ENCODE measurements around the gene XIST.
"Not testable (repeated sequence)": the region's sequence is repeated elsewhere in the genome, so short reads cannot be mapped to it uniquely, and the experiment has no call there.

XIST gene

DNA sequence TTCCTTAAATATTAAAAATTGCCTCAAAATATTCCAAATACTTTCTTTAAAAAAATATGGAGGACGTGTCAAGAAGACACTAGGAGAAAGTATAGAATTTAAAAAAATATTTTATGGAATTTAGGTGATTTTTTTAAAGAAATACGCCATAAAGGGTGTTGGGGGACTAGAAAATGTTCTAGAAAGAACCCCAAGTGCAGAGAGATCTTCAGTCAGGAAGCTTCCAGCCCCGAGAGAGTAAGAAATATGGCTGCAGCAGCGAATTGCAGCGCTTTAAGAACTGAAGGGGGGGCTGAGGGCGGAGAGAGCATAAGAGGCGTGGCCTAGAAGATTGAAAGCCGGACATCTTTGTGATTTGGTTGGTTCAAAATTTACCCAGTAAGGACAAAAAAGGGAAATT lies at the start of gene XIST:
Gene XIST (minus strand): TSS at position 248 of the 400 bp plus-strand sequence.
- H3K36me3 ChIP-seq (ENCODE audit: insufficient read depth, low read length): no peaks in the 10 kb centered on the region
- peaks cover 6% of the 10 kb centered on the region for H3K4me1 ChIP-seq (ENCODE audit: insufficient read depth, low read length)
- peaks cover 19% of the 10 kb centered on the region for H3K9me3 ChIP-seq (ENCODE audit: control insufficient read depth, insufficient read depth, low read length)
- no peak within 1 kb of the TSS for H3K9ac ChIP-seq (ENCODE audit: low read depth, low read length)

DNA sequence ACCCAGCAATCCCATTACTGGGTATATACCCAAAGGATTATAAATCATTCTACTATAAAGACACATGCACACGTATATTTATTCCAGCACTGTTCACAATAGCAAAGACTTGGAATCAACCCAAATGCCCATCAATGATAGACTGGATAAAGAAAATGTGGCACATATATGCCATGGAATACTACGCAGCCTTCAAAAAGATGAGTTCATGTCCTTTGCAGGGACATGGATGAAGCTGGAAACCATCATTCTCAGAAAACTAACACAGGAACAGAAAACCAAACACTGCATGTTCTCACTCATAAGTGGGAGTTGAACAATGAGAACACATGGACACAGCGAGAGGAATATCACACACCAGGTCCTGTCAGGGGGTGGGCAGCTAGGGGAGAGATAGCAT lies 45.8 kb upstream of the XIST start:
- not testable (repeated sequence) for H3K9me3 ChIP-seq (ENCODE audit: control insufficient read depth, insufficient read depth, low read length); H3K4me1 ChIP-seq (ENCODE audit: insufficient read depth, low read length); H3K36me3 ChIP-seq (ENCODE audit: insufficient read depth, low read length); H3K9ac ChIP-seq (ENCODE audit: low read depth, low read length)

DNA sequence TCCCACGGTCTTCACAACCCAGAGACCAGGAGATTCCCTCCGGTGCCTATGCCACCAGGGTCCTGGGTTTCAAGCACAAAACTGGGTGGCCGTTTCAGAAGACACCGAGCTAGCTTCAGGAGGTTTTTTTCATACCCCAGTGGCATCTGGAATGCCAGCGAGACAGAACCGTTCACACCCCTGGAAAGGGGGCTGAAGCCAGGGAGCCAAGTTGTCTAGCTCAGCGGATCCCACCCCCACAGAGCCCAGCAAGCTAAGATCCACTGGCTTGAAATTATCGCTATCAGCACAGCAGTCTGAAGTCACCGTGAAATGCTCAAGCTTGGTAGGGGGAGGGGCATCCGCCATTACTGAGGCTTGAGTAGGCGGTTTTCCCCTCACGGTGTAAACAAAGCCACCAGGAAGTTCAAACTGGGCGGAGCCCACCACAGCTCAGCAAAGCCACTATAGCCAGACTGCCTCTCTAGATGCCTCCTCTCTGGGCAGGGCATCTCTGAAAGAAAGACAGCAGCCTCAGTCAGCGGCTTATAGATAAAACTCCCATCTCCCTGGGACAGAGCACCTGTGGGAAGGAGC lies 40.1 kb upstream of the XIST start:
- H3K36me3 ChIP-seq (ENCODE audit: insufficient read depth, low read length); H3K9me3 ChIP-seq (ENCODE audit: control insufficient read depth, insufficient read depth, low read length); H3K9ac ChIP-seq (ENCODE audit: low read depth, low read length); H3K4me1 ChIP-seq (ENCODE audit: insufficient read depth, low read length): not testable (repeated sequence)

GRCh38 chrX:73882260-73882659 lies 29.7 kb upstream of the XIST start:
- not testable (repeated sequence) for H3K36me3 ChIP-seq (ENCODE audit: insufficient read depth, low read length); H3K4me1 ChIP-seq (ENCODE audit: insufficient read depth, low read length); H3K9ac ChIP-seq (ENCODE audit: low read depth, low read length); H3K9me3 ChIP-seq (ENCODE audit: control insufficient read depth, insufficient read depth, low read length)

GRCh38 chrX:73877687-73878086 lies 25.2 kb upstream of the XIST start:
- Histone ChIP-seq H3K9me3 (ENCODE audit: control insufficient read depth, insufficient read depth, low read length) (peaks cover 4% of the 10 kb centered on the region; the same call in 1 of the 2 replicates), H3K36me3 (ENCODE audit: insufficient read depth, low read length) (no peaks in the 10 kb centered on the region), H3K9ac (ENCODE audit: low read depth, low read length) (no peak overlapping the region), H3K4me1 (ENCODE audit: insufficient read depth, low read length) (peaks cover 11% of the 10 kb centered on the region)

DNA sequence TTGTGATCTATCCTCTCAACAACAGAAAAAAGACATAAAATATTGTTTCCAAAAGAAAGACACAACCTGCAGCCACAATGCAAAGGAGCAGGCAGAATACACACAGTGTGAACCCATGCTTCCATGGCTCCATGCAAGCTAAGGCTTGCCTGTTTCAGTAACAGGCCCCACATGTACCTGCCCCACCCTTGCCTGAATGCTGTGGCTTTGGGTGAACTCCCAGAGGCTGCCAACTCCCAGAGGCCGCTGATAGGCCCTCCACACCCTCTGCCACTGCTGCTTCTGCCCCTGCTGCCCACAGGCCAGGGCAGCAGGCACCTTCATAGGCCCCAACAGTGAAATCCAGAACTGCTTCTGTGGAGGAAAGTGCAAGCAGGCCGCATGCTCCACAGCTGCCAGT lies 24.4 kb upstream of the XIST start:
- H3K36me3 ChIP-seq (ENCODE audit: insufficient read depth, low read length): no peaks in the 10 kb centered on the region
- no peak overlapping the region for H3K9ac ChIP-seq (ENCODE audit: low read depth, low read length)
- peaks cover 11% of the 10 kb centered on the region for H3K4me1 ChIP-seq (ENCODE audit: insufficient read depth, low read length)
- H3K9me3 ChIP-seq (ENCODE audit: control insufficient read depth, insufficient read depth, low read length): peaks cover 4% of the 10 kb centered on the region; the same call in 1 of the 2 replicates

DNA sequence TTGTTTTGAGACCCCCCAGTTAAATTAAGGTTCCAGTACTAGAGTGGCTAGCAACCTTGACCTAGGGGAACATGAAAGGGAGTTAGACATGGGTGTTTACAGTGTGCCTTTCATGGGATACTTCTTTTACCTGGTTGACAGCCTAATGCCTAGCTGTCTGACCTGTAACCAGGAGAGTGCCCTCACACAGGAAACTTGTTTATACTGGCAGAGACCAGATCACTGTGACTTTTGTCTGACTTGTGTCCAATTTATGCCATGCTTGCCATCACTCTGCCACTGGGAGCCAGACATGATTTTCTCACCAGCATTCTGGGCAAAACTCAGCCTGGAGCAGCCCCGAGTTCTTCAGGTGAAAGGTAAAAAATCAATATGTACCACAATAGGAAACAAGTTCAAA lies 16.4 kb upstream of the XIST start:
- Histone ChIP-seq H3K9me3 (ENCODE audit: control insufficient read depth, insufficient read depth, low read length) (no peaks in the 10 kb centered on the region), H3K4me1 (ENCODE audit: insufficient read depth, low read length) (no peaks in the 10 kb centered on the region), H3K36me3 (ENCODE audit: insufficient read depth, low read length) (no peaks in the 10 kb centered on the region), H3K9ac (ENCODE audit: low read depth, low read length) (no peak overlapping the region)

- no peak overlapping the region for H3K9ac ChIP-seq (ENCODE audit: low read depth, low read length)
- H3K9me3 ChIP-seq (ENCODE audit: control insufficient read depth, insufficient read depth, low read length): no peaks in the 10 kb centered on the region
- no peaks in the 10 kb centered on the region for H3K36me3 ChIP-seq (ENCODE audit: insufficient read depth, low read length)
- H3K4me1 ChIP-seq (ENCODE audit: insufficient read depth, low read length): no peaks in the 10 kb centered on the region
Measured at GRCh38 chrX:73867144-73867543, 14.6 kb upstream of the XIST start.

DNA sequence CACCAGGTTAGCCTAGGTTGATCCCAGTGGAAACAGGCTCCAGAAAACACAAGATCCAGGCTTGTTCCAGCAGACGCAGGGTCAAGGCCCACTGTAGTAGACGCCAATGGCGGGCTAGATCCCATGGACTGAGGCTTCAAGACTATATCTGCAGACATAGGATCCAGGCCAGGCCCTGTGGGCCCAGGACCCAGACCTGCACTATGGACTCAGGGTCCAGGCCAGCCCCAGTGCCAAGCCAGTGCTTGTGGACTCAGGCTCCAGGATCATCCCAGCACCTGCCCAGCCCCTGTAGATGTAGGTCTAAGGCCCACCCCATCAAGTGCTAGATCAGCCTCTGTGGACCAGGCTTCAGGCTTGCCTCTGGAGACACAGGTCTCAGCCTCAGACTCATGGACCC lies 11.3 kb upstream of the XIST start:
- Histone ChIP-seq H3K36me3 (ENCODE audit: insufficient read depth, low read length) (no peaks in the 10 kb centered on the region), H3K9me3 (ENCODE audit: control insufficient read depth, insufficient read depth, low read length) (peaks cover 5% of the 10 kb centered on the region; the same call in 1 of the 2 replicates), H3K4me1 (ENCODE audit: insufficient read depth, low read length) (no peaks in the 10 kb centered on the region), H3K9ac (ENCODE audit: low read depth, low read length) (no peak overlapping the region)

DNA sequence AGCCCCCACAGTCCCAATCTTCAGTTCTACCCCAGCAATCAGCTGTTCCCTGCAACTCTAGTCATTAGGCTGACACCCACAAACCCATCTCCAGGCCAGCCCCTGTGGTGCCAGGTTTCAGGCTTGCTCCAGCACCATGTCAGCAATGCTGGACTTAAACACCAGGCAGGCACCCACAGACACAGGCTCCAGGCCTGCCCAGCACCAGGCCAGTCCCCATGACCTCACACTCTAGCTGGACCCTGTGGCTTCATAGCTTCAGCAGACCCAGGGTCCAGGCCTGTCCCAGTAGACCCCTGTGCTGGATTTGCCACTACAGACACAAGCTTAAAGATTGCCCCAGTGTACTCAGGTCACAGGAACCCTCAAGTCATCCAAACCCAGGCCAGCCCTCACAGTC lies 10.8 kb upstream of the XIST start:
- H3K9me3 ChIP-seq (ENCODE audit: control insufficient read depth, insufficient read depth, low read length): peaks cover 5% of the 10 kb centered on the region; the same call in 1 of the 2 replicates
- no peaks in the 10 kb centered on the region for H3K36me3 ChIP-seq (ENCODE audit: insufficient read depth, low read length)
- no peak overlapping the region for H3K9ac ChIP-seq (ENCODE audit: low read depth, low read length)
- H3K4me1 ChIP-seq (ENCODE audit: insufficient read depth, low read length): no peaks in the 10 kb centered on the region

DNA sequence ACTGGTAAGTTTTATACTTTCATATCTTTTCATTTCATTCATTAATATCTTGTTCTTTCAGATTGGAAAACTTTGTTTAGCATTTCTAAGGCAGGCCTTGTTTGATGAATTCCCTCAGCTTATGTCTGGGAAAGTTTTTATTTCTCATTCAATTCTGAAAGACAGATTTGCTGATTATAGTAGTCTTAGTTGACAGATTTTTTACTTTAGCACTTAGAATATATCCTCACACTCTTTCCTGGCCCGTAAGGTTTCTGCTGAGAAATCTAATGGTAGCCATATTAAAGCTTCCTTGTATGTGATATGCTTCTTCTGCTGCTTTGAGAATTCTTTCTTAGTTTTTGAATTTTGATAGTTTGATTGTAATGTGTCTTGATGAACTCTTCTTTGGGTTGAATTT lies 7.1 kb upstream of the XIST start:
- Histone ChIP-seq H3K36me3 (ENCODE audit: insufficient read depth, low read length) (no peaks in the 10 kb centered on the region), H3K9ac (ENCODE audit: low read depth, low read length) (no peak overlapping the region), H3K4me1 (ENCODE audit: insufficient read depth, low read length) (peaks cover 6% of the 10 kb centered on the region), H3K9me3 (ENCODE audit: control insufficient read depth, insufficient read depth, low read length) (peaks cover 5% of the 10 kb centered on the region; the same call in 1 of the 2 replicates)

DNA sequence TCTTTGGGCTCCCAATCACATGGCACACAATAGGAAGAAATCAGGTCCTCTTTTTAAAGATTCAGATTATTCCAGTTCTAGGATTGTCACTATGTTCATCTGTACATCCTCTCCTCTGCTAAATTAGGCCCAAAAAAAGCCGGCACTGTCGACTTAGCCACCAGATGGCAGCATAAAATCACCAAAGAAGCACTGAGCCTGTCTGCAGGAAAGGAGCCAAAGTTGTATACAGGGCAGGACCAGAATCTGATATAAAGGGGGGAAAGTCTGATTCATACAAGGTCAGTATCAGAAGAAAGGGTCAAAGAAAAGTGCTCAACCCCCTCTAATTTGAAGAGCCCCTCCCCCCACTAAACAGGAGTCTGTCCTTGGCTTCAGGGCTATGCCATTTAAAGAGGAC lies 3.0 kb upstream of the XIST start:
- peaks cover 6% of the 10 kb centered on the region for H3K4me1 ChIP-seq (ENCODE audit: insufficient read depth, low read length)

GRCh38 chrX:73852022-73852421 lies 492 bp downstream of the XIST start:
- H3K9ac ChIP-seq (ENCODE audit: low read depth, low read length): no peak overlapping the region

More for the DNA sequence above, 3.0 kb upstream of the XIST start:
- Histone ChIP-seq H3K9ac (ENCODE audit: low read depth, low read length) (no peak overlapping the region), H3K36me3 (ENCODE audit: insufficient read depth, low read length) (no peaks in the 10 kb centered on the region), H3K9me3 (ENCODE audit: control insufficient read depth, insufficient read depth, low read length) (peaks cover 14% of the 10 kb centered on the region)

DNA sequence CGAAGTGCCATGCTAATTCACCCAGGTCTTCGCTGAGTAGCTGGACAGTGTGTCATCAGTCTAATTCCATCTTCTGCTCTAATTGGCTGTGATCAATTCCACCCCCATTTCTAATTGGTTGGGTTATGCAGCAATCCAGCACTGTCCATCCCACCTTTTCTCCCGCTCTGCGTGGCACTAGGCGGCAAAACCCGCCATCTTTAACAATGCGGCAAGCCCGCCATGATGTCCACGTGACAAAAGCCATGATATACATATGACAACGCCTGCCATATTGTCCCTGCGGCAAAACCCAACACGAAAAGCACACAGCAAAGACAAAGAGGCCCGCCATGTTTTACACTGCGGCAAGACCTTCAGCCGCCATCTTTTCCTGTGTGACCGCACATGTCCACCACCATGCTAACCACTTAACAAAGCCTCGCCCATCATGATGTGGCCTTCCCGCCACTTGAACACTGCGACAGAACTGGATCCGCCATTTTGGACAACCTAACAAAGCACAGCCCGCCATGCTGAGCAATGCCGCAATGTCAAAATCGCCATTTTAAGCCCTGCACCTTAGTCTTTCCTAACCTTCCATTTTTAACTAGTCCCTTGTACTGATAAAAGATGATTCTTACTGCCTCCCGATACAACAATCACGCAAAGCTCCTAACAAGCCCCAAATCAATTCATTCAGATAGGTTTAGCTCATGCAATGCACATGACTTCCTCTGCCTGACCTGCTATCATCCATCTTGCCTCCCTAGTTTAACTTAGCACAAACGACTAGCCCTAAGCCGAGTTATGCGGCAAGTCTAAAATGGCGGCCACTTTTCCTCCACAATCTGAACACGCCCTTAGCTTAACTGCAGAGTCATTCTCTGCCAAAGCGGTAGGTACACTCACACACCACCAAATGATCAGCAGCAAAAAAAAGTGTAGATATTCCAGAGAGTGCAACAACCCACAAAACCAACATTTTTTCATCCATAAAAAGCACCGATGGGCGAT lies 1.2 kb downstream of the XIST start:
- Histone ChIP-seq H3K36me3 (ENCODE audit: insufficient read depth, low read length) (no peaks in the 10 kb centered on the region), H3K9ac (ENCODE audit: low read depth, low read length) (no peak overlapping the region), H3K9me3 (ENCODE audit: control insufficient read depth, insufficient read depth, low read length) (peaks cover 24% of the 10 kb centered on the region), H3K4me1 (ENCODE audit: insufficient read depth, low read length) (peaks cover 6% of the 10 kb centered on the region)

More at GRCh38 chrX:73852022-73852421, 492 bp downstream of the XIST start:
- peaks cover 23% of the 10 kb centered on the region for H3K9me3 ChIP-seq (ENCODE audit: control insufficient read depth, insufficient read depth, low read length)
- H3K36me3 ChIP-seq (ENCODE audit: insufficient read depth, low read length): no peaks in the 10 kb centered on the region
- peaks cover 6% of the 10 kb centered on the region for H3K4me1 ChIP-seq (ENCODE audit: insufficient read depth, low read length)

All from ES-I3 (cell line).